GM23248 (cell line): ENCODE measurements around the gene ZNF282. TPM values are rescaled to one million over a fixed set of nuclear protein-coding genes. Genes with fewer than 3 reads are reported as not detected.
A peak's percentile ranks its signal among the peaks of the same experiment; 100 is the strongest.

Experiments
- DNase-seq: peaks from one replicate; pipeline ENCODE4 v3.0.0-alpha.2; 2015
- H2AFZ ChIP-seq: fragments of 200-600 bp; sonication (generic); 2 replicates; pipeline ENCODE4 v1.6.1; 2016; ENCODE audit warnings: antibody characterized with exemption
- H3F3A ChIP-seq: fragments of 200-600 bp; sonication (generic); 2 replicates; pipeline ENCODE4 v1.6.1; 2016; ENCODE audit warnings: mild to moderate bottlenecking, antibody characterized with exemption, mixed run types; ENCODE audit not compliant: insufficient read depth
- H3K27ac ChIP-seq: fragments of 200-600 bp; sonication (generic); 2 replicates; pipeline ENCODE4 v1.5.1; 2016; ENCODE audit warnings: mild to moderate bottlenecking
- H3K27me3 ChIP-seq: fragments of 200-600 bp; sonication (generic); replicated peaks from 2 replicates; pipeline ENCODE4 v1.6.1; 2016; ENCODE audit warnings: mild to moderate bottlenecking; ENCODE audit not compliant: insufficient read depth
- H3K36me3 ChIP-seq: fragments of 200-600 bp; sonication (generic); 2 replicates; pipeline ENCODE4 v1.6.1; 2016; ENCODE audit warnings: low read depth, mild to moderate bottlenecking
- H3K4me1 ChIP-seq: fragments of 200-600 bp; sonication (generic); 2 replicates; pipeline ENCODE4 v1.6.1; 2016; ENCODE audit warnings: mild to moderate bottlenecking; ENCODE audit not compliant: insufficient read depth
- H3K4me2 ChIP-seq: fragments of 200-600 bp; sonication (generic); one replicate; pipeline ENCODE4 v1.6.1; 2016; ENCODE audit warnings: mild to moderate bottlenecking; ENCODE audit not compliant: unreplicated experiment
- H3K4me3 ChIP-seq: fragments of 200-600 bp; sonication (generic); 2 replicates; pipeline ENCODE4 v1.5.1; 2016; ENCODE audit warnings: mild to moderate bottlenecking
- H3K79me2 ChIP-seq: fragments of 200-600 bp; sonication (generic); 2 replicates; pipeline ENCODE4 v1.6.1; 2016; ENCODE audit warnings: mild to moderate bottlenecking; ENCODE audit not compliant: insufficient read depth
- H3K9ac ChIP-seq: fragments of 200-600 bp; sonication (generic); 2 replicates; pipeline ENCODE4 v1.6.1; 2016; ENCODE audit warnings: mild to moderate bottlenecking
- H3K9me2 ChIP-seq: fragments of 200-600 bp; sonication (generic); 2 replicates; pipeline ENCODE4 v1.6.1; 2016; ENCODE audit warnings: mixed run types, mild to moderate bottlenecking, moderate library complexity; ENCODE audit not compliant: insufficient read depth
- H3K9me3 ChIP-seq: fragments of 200-600 bp; sonication (generic); one replicate; pipeline ENCODE4 v1.6.1; 2017; ENCODE audit warnings: low read depth
- H4K20me1 ChIP-seq: fragments of 200-600 bp; sonication (generic); 2 replicates; pipeline ENCODE4 v1.6.0; 2016; ENCODE audit not compliant: insufficient read depth
- EZH2 ChIP-seq: fragments of 200-600 bp; sonication (generic); IDR thresholded peaks from 2 replicates; pipeline ENCODE4 v1.6.1; 2018; ENCODE audit warnings: antibody characterized with exemption, mild to moderate bottlenecking; ENCODE audit not compliant: insufficient read depth, poor library complexity, severe bottlenecking
- EZH2phosphoT487 ChIP-seq: fragments of 200-600 bp; sonication (generic); IDR thresholded peaks from 2 replicates; pipeline ENCODE4 v1.6.1; 2018; ENCODE audit warnings: antibody characterized with exemption, moderate library complexity, mild to moderate bottlenecking, low read depth; ENCODE audit not compliant: insufficient read depth
- WGBS, 2 experiments: methylation state at CpG; one replicate each; pipeline ENCODE4 v1.1.6; 2015 to 2017; ENCODE audit warnings: low lambda C conversion rate in 2 of 2, low coverage in 1 of 2; ENCODE audit errors: missing lambda C conversion rate in 2 of 2; 5-methylcytosine and 5-hydroxymethylcytosine counted together
- in situ Hi-C: fragments of 300-500 bp; cut with MboI; formaldehyde crosslinking; loops from 2 replicates; pipeline ENCODE4 v1.15.0; 2020
- polyA plus RNA-seq: library from polyadenylated mRNA; unstranded; fragments of >200 nt; fragmentation: Nextera tagmentation; extraction: Ambion mirVana; gene quantifications from 2 replicates; pipeline ENCODE4 v1.2.1, GENCODE V29; 2016
- total RNA-seq: library from RNA; depleted of rRNA; stranded (reverse); fragments of >200 nt; shearing (Covaris generic); gene quantifications from 2 replicates; pipeline ENCODE4 v1.2.3, GENCODE V29; 2014

ZNF282 gene
- total and polyA plus RNA-seq, 2 experiments from 2014 or later, result 2.8 to 24.1 TPM

GRCh38 chr7:149257146-149257545 lies 61.8 kb downstream of the ZNF282 start:
- Histone ChIP-seq H3K9ac (no peak overlapping the region), H3K79me2 (no peaks in the 10 kb centered on the region), H3K4me3 (no peak overlapping the region), H3K9me2 (no peaks in the 10 kb centered on the region), H3K27ac (peak overlapping the region; percentile 45), H2AFZ (no peak overlapping the region), H3K36me3 (peaks cover 12% of the 10 kb centered on the region; the same call in 1 of the 2 replicates), H3F3A (peaks cover 33% of the 10 kb centered on the region), H4K20me1 (no peaks in the 10 kb centered on the region), H3K27me3 (no peaks in the 10 kb centered on the region), H3K4me2 (no peak overlapping the region), H3K4me1 (peaks cover 15% of the 10 kb centered on the region), H3K9me3 (no peaks in the 10 kb centered on the region)
- peak; percentile 67 for DNase-seq
- WGBS, 2 experiments, result 100% methylated on average over 2 of the region's 2 CpGs
- in situ Hi-C loops, result no loop called here
- TF ChIP-seq EZH2phosphoT487 (no peak), EZH2 (no peak)

- 2% methylated on average over 16 of the region's 16 CpGs for WGBS, 2 experiments
- no peak for TF ChIP-seq EZH2phosphoT487
- Histone ChIP-seq H3K36me3 (no peaks in the 10 kb centered on the region), H3K27ac (peak overlapping the region; percentile 96), H3K4me1 (peaks cover 29% of the 10 kb centered on the region), H3K9me3 (no peaks in the 10 kb centered on the region), H3K9ac (peak overlapping the region; percentile 89), H3K4me2 (peak overlapping the region; percentile 87), H3K79me2 (peaks cover 33% of the 10 kb centered on the region), H3F3A (peaks cover 29% of the 10 kb centered on the region), H4K20me1 (no peaks in the 10 kb centered on the region), H3K27me3 (no peaks in the 10 kb centered on the region), H3K9me2 (no peaks in the 10 kb centered on the region), H3K4me3 (peak overlapping the region; percentile 72), H2AFZ (peak overlapping the region; percentile 83)
- in situ Hi-C loops, result no loop called here
- DNase-seq, result peak; percentile 91
Measured at GRCh38 chr7:149261316-149261828, 66.0 kb downstream of the ZNF282 start.

DNA sequence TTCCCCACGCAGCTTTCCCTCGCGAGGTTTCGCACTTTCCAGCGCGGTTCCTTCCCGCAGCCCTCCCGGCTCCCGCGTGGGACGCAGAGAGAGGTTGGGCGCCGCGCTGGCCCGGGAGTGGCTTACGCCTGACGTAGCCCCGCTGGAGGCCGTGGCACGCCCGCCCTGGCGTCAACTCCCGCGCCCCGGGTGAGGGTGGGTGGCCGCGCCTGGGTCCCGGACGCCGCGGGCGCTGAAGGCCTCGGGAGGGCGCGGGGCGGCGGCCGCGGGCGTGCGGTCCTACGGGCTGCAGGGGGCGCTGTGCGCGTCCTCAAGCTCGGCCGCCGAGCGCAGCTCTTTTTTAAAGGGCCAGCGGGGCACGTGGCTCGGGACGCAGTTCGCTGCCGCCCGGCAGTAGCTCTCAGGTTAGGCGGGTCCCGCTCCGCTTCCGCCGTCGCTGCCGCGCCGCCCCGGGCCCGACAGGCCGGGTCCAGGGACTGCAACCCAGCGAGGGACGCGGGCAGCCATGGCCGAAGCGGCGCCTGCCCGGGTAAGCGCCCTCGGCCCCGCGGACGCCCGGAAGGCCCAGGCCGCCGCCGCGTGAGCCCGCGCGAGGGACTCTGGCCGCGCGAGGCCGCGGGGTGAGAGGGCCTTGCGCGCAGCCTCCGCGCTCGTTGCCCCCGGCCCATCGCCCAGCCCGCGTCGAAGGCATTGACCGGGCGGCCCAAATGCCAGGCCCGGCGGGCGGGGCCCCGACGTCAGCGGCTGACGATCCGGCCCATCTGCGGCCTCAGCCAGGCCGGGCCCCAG lies 66.7 kb downstream of the ZNF282 start, which contains the start of gene ZNF783:
Gene ZNF783, plus strand, starts transcription at position 368 of the 789 bp plus-strand sequence. Its CDS starts 138 bp downstream, at position 506.
- peaks cover 36% of the 10 kb centered on the region for H3K79me2 ChIP-seq
- H3F3A ChIP-seq, result peaks cover 23% of the 10 kb centered on the region
- H3K9me2 ChIP-seq, result no peaks in the 10 kb centered on the region
- H3K4me3 ChIP-seq, result peak within 1 kb of the TSS; percentile 72
- peak within 1 kb of the TSS; percentile 89 for H3K9ac ChIP-seq
- H2AFZ ChIP-seq, result peak within 1 kb of the TSS; percentile 83
- H3K9me3 ChIP-seq, result no peaks in the 10 kb centered on the region
- H3K27me3 ChIP-seq, result no peaks in the 10 kb centered on the region
- peak within 1 kb of the TSS; percentile 87 for H3K4me2 ChIP-seq
- TF ChIP-seq EZH2phosphoT487, result no peak
- H4K20me1 ChIP-seq, result no peaks in the 10 kb centered on the region
- in situ Hi-C loops, result no loop called here
- no peaks in the 10 kb centered on the region for H3K36me3 ChIP-seq
- peak; percentile 97 for DNase-seq
- WGBS, 2 experiments, result 0 to 2% methylated on average over 40 to 46 of the region's 115 CpGs
- peaks cover 27% of the 10 kb centered on the region for H3K4me1 ChIP-seq
- H3K27ac ChIP-seq, result peak within 1 kb of the TSS; percentile 96

DNA sequence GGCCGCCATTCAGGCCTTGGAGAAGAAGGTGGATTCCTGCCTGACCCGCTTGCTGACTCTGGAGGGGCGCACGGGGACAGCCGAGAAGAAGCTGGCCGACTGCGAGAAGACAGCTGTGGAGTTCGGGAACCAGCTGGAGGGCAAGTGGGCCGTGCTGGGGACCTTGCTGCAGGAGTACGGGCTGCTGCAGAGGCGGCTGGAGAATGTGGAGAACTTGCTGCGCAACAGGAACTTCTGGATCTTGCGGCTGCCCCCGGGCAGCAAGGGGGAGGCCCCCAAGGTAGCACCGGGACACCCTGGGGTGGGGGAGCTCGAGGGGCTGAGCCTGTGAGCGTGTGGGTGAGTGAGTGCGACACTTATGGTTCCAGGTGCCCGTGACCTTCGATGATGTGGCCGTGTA lies 71.1 kb downstream of the ZNF282 start:
- no peak overlapping the region for H3K4me2 ChIP-seq
- no peaks in the 10 kb centered on the region for H3K9me3 ChIP-seq
- H2AFZ ChIP-seq, result no peak overlapping the region
- H3K27me3 ChIP-seq, result no peaks in the 10 kb centered on the region
- TF ChIP-seq EZH2phosphoT487, result no peak
- H3K36me3 ChIP-seq, result peaks cover 29% of the 10 kb centered on the region
- no peaks in the 10 kb centered on the region for H3K9me2 ChIP-seq
- WGBS, 2 experiments, result 96 to 98% methylated on average over 16 to 21 of the region's 21 CpGs
- no peak overlapping the region for H3K9ac ChIP-seq
- peaks cover 4% of the 10 kb centered on the region for H3F3A ChIP-seq
- H3K79me2 ChIP-seq, result peaks cover 74% of the 10 kb centered on the region
- in situ Hi-C loops, result no loop called here
- no peak for DNase-seq
- H3K27ac ChIP-seq, result no peak overlapping the region
- H3K4me1 ChIP-seq, result peaks cover 13% of the 10 kb centered on the region
- no peaks in the 10 kb centered on the region for H4K20me1 ChIP-seq
- H3K4me3 ChIP-seq, result no peak overlapping the region
